CD4-positive, alpha-beta memory T cell (primary cell): ENCODE measurements around the gene ASB13. TPM values are rescaled to one million over a fixed set of nuclear protein-coding genes. Genes with fewer than 3 reads are reported as not detected.

ENCODE experiments used
- CTCF ChIA-PET: fragments of 350-600 bp; sonication (Branson Sonifier 250); formaldehyde crosslinking; loops from one replicate; lab custom pipeline; 2021; ENCODE audit warnings: inconsistent platforms; ENCODE audit not compliant: partially characterized antibody; lab: Charles Lee
- POLR2A ChIA-PET: fragments of 350-600 bp; sonication (Branson Sonifier 250); formaldehyde crosslinking; loops from one replicate; lab custom pipeline; 2021; ENCODE audit not compliant: partially characterized antibody; lab: Charles Lee
- DNase-seq, 5 donors: peaks; one replicate each; pipeline versions ENCODE4 v3.0.0 to v3.0.0-alpha.2; 2020 to 2022; ENCODE audit warnings: mixed read lengths in 1 of 5
- H3K27ac ChIP-seq: one replicate; pipeline ENCODE4 v1.7.0; 2013; ENCODE audit warnings: low read depth, low read length
- H3K27me3 ChIP-seq: 2 replicates; pipeline ENCODE4 v1.7.0; 2013; ENCODE audit warnings: mild to moderate bottlenecking, low read length, moderate library complexity; ENCODE audit not compliant: insufficient read depth
- H3K36me3 ChIP-seq: 2 replicates; pipeline ENCODE4 v1.7.0; 2013; ENCODE audit warnings: mild to moderate bottlenecking, low read length, moderate library complexity; ENCODE audit not compliant: insufficient read depth
- H3K4me1 ChIP-seq: 2 replicates; pipeline ENCODE4 v1.7.0; 2013; ENCODE audit warnings: mild to moderate bottlenecking, low read length, moderate library complexity; ENCODE audit not compliant: insufficient read depth
- H3K4me3 ChIP-seq, 2 donors: one replicate each; pipeline ENCODE4 v1.7.0; 2013; ENCODE audit warnings: low read length in 2 of 2, mild to moderate bottlenecking in 1 of 2
- H3K9me3 ChIP-seq, 2 donors: one replicate each; pipeline ENCODE4 v1.7.0; 2013; ENCODE audit warnings: low read length in 2 of 2, control low read depth in 1 of 2; ENCODE audit not compliant: control insufficient read depth in 1 of 2
- H3K27ac Mint-ChIP-seq, 7 donors: one replicate each; pipeline ENCODE4 v1.8.0; 2020 to 2021; ENCODE audit warnings: mixed read lengths in 7 of 7, mild to moderate bottlenecking in 6 of 7, inconsistent platforms in 3 of 7, moderate library complexity in 3 of 7
- H3K27me3 Mint-ChIP-seq, 2 donors: one replicate each; pipeline ENCODE4 v1.8.0; 2020 to 2021; ENCODE audit warnings: mixed read lengths in 2 of 2
- H3K36me3 Mint-ChIP-seq, 2 donors: one replicate each; pipeline ENCODE4 v1.8.0; 2020 to 2021; ENCODE audit warnings: mixed read lengths in 2 of 2, inconsistent platforms in 1 of 2, mild to moderate bottlenecking in 1 of 2
- H3K4me1 Mint-ChIP-seq, 4 donors: one replicate each; pipeline ENCODE4 v1.8.0; 2020 to 2021; ENCODE audit warnings: mixed read lengths in 4 of 4, mild to moderate bottlenecking in 1 of 4
- H3K4me3 Mint-ChIP-seq, 8 donors: one replicate each; pipeline ENCODE4 v1.8.0; 2020 to 2021; ENCODE audit warnings: mixed read lengths in 8 of 8, mild to moderate bottlenecking in 7 of 8, moderate library complexity in 6 of 8, inconsistent platforms in 3 of 8
- H3K9me3 Mint-ChIP-seq, 8 donors: one replicate each; pipeline ENCODE4 v1.8.0; 2020 to 2021; ENCODE audit warnings: mixed read lengths in 8 of 8, mild to moderate bottlenecking in 5 of 8, inconsistent platforms in 3 of 8, moderate library complexity in 1 of 8
- intact Hi-C: fragments of 100-400 bp; cut with micrococcal nuclease; formaldehyde crosslinking; loops from one replicate; pipeline ENCODE4 v1.15.1; 2023
- polyA plus RNA-seq, 2 donors: library from polyadenylated mRNA; unstranded; fragments of 300-500 nt; fragmentation: Illumina TruSeq; gene quantifications; one replicate each; pipeline ENCODE4 v1.2.3, GENCODE V29; 2021
- total RNA-seq, 2 experiments: library from RNA; stranded (reverse); gene quantifications; one replicate each; pipeline ENCODE4 v1.2.3, GENCODE V29; 2021

ASB13 gene
- total and polyA plus RNA-seq, 4 experiments from 2014 or later: 15.4 to 18.5 (median 16.4) TPM

DNA sequence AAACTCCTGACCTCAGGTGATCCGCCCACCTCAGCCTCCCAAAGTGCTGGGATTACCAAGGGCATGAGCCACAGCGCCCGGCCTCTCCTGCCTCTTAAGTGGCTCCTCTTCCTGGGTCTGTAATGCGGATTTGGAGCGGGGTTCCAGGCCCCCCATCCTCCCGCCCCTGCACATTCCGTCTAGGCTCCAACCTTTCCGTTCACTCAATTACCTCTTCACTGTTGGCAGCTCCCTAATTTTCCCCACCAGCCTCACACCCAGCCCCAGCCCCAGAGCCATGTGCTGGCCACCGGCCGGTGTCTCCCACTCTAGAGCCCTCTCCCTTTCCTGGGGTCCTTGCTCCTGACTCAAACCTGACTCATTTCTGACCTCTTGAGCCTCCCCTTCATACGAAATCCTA, 16.6 kb downstream of the ASB13 start:
- Mint-ChIP-seq H3K27me3 (no peaks in the 10 kb centered on the region), H3K27ac (peak overlapping the region in 1 of 7 donors; percentile 71), H3K36me3 (peaks cover 21 to 24% of the 10 kb centered on the region in 2 donors), H3K9me3 (no peaks in the 10 kb centered on the region), H3K4me1 (peaks cover 0 to 6% (median 0%) of the 10 kb centered on the region in 4 donors), H3K4me3 (no peak overlapping the region)
- intact Hi-C loops: no loop called here
- Histone ChIP-seq H3K4me3 (no peak overlapping the region), H3K9me3 (no peaks in the 10 kb centered on the region), H3K4me1 (no peaks in the 10 kb centered on the region), H3K27ac (no peak overlapping the region), H3K36me3 (peaks cover 4% of the 10 kb centered on the region), H3K27me3 (no peaks in the 10 kb centered on the region)
- ChIA-PET POLR2A (no interaction called here), CTCF (interaction anchor here (1.4 to 1.7 kb wide), 2 partner anchors 20 to 27 kb away, joined by 4 read pairs; no protein-coding TSS in a partner anchor)
- no peak for DNase-seq

DNA sequence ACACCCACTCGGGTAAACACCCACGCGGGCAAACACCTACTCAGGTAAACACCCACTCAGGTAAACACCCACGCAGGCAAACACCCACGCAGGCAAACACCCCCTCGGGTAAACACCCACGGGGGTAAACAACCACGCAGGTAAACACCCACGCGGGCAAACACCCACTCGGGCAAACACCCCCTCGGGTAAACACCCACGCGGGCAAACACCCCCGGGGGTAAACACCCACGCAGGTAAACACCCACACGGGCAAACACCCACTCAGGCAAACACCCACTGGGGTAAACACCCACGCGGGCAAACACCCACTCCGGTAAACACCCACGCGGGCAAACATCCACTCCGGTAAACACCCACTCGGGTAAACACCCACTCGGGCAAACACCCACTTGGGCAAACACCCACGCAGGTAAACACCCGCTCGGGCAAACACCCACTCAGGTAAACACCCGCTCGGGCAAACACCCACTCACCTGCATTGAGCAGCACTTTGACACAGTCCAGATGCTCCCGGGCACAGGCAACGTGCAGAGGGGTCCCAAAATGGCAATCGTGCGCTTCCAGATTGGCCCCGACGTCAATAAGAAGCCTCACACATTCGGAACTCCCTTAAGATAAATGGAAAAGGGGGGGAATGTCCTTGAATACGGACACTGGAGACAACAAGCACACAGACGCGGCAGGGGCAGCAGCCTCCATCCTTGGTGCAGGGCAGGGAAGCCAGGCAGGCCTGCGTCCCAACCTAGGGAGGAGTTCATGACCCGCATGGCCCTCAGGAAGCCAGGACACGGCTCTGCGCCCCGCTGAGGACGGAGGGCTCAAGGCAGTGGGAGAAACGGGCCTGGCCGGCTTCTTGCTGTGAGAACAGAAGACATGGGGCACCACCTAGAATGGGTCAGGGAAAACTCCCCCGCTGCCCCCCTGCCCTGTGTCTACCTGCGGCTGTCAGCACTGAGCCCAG, 17.6 kb downstream of the ASB13 start:
- Mint-ChIP-seq H3K27me3 (no peaks in the 10 kb centered on the region), H3K9me3 (no peaks in the 10 kb centered on the region), H3K4me3 (no peak overlapping the region), H3K27ac (no peak overlapping the region), H3K4me1 (peaks cover 0 to 4% (median 0%) of the 10 kb centered on the region in 4 donors), H3K36me3 (peaks cover 27% of the 10 kb centered on the region in 2 donors)
- no peak for DNase-seq
- H3K9me3 ChIP-seq: no peaks in the 10 kb centered on the region
- intact Hi-C loops: no loop called here
- H3K36me3 ChIP-seq: peaks cover 4% of the 10 kb centered on the region
- no peaks in the 10 kb centered on the region for H3K4me1 ChIP-seq
- H3K27me3 ChIP-seq: no peaks in the 10 kb centered on the region
- no peak overlapping the region for H3K27ac ChIP-seq
- ChIA-PET CTCF (no interaction called here), POLR2A (no interaction called here)
- H3K4me3 ChIP-seq: no peak overlapping the region

DNA sequence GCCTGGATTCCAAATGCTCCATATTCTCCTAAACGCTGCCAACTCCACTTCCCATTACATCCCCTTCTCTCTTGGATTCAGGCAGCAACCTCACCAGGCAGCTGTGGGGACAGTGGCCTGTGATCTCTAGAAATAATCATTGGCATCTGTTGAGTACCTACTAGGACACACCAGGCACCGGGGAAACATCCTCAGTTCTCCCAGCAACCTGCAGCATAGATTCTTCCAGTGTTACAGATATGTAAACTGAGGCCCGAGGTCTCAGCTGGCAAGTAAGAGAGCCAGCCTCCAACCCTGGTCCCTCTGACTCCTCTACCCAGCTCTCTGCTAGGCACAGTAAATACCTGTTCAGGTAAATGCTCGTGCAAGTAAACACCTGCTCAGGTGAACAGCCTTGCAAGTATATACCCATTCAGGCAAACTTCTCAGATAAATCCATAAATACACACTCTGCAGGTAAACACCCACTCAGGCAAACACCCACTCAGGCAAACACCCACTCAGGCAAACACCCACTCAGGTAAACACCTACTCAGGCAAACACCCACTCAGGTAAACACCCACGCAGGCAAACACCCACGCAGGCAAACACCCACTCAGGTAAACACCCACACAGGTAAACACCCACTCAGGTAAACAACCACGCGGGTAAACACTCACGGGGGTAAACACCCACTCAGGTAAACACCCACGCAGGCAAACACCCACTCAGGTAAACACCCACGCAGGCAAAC, 18.7 kb downstream of the ASB13 start:
- POLR2A ChIA-PET: no interaction called here
- H3K4me1 Mint-ChIP-seq: peaks cover 0 to 1% (median 0%) of the 10 kb centered on the region in 4 donors
- peaks cover 4% of the 10 kb centered on the region for H3K36me3 ChIP-seq
- H3K27me3 Mint-ChIP-seq: no peaks in the 10 kb centered on the region
- no peak overlapping the region for H3K4me3 Mint-ChIP-seq
- H3K4me1 ChIP-seq: no peaks in the 10 kb centered on the region
- no peaks in the 10 kb centered on the region for H3K9me3 Mint-ChIP-seq
- H3K27ac ChIP-seq: no peak overlapping the region
- H3K27ac Mint-ChIP-seq: no peak overlapping the region
- DNase-seq: no peak
- no peak overlapping the region for H3K4me3 ChIP-seq
- H3K27me3 ChIP-seq: no peaks in the 10 kb centered on the region
- H3K9me3 ChIP-seq: no peaks in the 10 kb centered on the region
- intact Hi-C loops: no loop called here
- peaks cover 27 to 32% of the 10 kb centered on the region in 2 donors for H3K36me3 Mint-ChIP-seq
- CTCF ChIA-PET: no interaction called here

DNA sequence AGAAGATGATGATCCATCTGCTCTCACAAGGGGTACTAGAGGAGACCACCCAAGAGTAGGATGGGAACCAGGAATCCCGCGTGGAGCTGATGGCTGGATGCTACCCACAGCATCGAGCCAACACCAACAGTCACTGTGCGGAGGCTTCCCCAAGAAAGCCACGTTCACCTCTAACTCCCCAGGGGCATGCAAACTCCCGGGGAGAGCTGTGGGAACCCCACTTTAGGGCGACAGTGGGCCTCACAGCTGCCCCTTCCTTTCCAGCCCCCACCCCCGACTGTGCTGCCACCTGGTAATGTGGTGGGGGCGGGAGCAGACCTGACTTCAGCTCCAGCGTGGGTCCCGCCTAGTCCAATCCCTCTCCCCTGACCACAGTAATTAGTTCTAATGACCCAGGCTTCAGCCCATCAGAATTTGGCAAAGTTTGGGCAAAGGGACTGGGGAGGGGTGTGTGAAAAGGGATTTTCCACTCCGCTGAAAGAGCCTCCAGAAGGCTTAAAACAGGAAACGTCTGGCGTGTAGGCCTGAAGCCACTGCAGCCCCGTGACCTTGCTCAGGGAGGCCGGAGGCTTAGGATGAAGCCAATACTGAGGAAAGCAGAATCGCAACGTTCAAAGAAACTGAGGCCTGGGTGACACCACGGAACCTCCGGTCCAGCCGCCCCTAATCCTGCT, 20.3 kb downstream of the ASB13 start:
- Mint-ChIP-seq H3K36me3 (peaks cover 37 to 39% of the 10 kb centered on the region in 2 donors), H3K4me1 (no peaks in the 10 kb centered on the region), H3K4me3 (no peak overlapping the region), H3K9me3 (no peaks in the 10 kb centered on the region), H3K27ac (no peak overlapping the region), H3K27me3 (no peaks in the 10 kb centered on the region)
- CTCF ChIA-PET: interaction anchor here (0.8 kb wide), 1 partner anchor 14 kb away, joined by 3 read pairs; no protein-coding TSS in a partner anchor
- Histone ChIP-seq H3K4me3 (no peak overlapping the region), H3K36me3 (peaks cover 8% of the 10 kb centered on the region), H3K4me1 (no peaks in the 10 kb centered on the region), H3K27me3 (no peaks in the 10 kb centered on the region), H3K27ac (no peak overlapping the region), H3K9me3 (no peaks in the 10 kb centered on the region)
- POLR2A ChIA-PET: no interaction called here
- no peak for DNase-seq
- intact Hi-C loops: no loop called here

DNA sequence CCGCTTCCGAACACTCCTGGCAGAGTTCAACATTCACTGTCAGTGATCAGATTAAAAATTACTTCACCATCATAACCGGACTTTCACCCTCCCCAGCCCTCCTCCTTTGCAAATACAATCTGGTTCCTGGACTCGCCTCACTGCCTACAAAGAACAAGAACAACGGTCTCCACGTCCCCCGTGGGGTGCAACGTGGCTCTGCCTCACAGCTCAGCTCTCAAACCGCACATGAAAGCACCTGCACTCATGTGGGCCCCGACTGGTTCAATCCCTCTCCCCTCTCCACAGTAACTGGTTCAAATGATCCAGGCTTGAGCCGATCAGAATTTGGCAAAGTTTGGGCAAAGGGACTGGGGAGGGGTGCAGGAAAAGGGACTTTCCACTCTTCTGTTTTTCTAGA, 21.0 kb downstream of the ASB13 start:
- Mint-ChIP-seq H3K27me3 (no peaks in the 10 kb centered on the region), H3K9me3 (no peaks in the 10 kb centered on the region), H3K27ac (peak overlapping the region in 1 of 7 donors; percentile 4), H3K4me3 (no peak overlapping the region), H3K36me3 (peaks cover 40 to 41% of the 10 kb centered on the region in 2 donors), H3K4me1 (no peaks in the 10 kb centered on the region)
- Histone ChIP-seq H3K27ac (no peak overlapping the region), H3K4me3 (no peak overlapping the region), H3K4me1 (no peaks in the 10 kb centered on the region), H3K36me3 (peaks cover 8% of the 10 kb centered on the region), H3K27me3 (no peaks in the 10 kb centered on the region), H3K9me3 (no peaks in the 10 kb centered on the region)
- ChIA-PET POLR2A (no interaction called here), CTCF (interaction anchor here (1.4 to 2.2 kb wide), 2 partner anchors 16 to 23 kb away, joined by 4 to 14 read pairs; no protein-coding TSS in a partner anchor)
- intact Hi-C loops: no loop called here
- DNase-seq: no peak

DNA sequence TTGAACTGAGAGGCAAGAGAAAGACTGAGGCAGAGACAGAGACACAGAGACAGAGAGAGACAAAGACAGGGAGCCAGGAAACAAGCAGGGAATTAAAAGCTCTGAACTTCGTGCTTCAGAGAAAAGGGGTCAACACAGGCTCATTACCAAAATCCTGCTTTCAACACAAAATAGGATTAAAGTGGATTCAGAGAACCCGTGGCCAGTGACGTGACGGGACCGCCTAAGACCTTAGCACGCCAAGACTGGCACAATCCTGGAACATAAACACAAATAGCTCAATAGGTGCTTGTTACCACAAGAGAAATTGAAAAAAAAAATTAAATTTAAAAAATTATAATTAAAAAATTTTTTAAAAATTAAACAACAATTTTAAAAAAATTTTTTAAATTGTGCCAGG, 21.5 kb downstream of the ASB13 start:
- H3K27me3 ChIP-seq: no peaks in the 10 kb centered on the region
- no peaks in the 10 kb centered on the region for H3K9me3 ChIP-seq
- no peak overlapping the region for H3K27ac ChIP-seq
- Mint-ChIP-seq H3K4me1 (no peaks in the 10 kb centered on the region), H3K27ac (peak overlapping the region in 2 of 7 donors; percentile 24 to 76), H3K9me3 (no peaks in the 10 kb centered on the region), H3K27me3 (no peaks in the 10 kb centered on the region), H3K4me3 (no peak overlapping the region), H3K36me3 (peaks cover 41% of the 10 kb centered on the region in 2 donors)
- POLR2A ChIA-PET: no interaction called here
- H3K4me1 ChIP-seq: no peaks in the 10 kb centered on the region
- intact Hi-C loops: no loop called here
- CTCF ChIA-PET: interaction anchor here (1.4 to 2.2 kb wide), 2 partner anchors 15 to 22 kb away, joined by 4 to 14 read pairs; no protein-coding TSS in a partner anchor
- H3K4me3 ChIP-seq: no peak overlapping the region
- DNase-seq: no peak
- peaks cover 8% of the 10 kb centered on the region for H3K36me3 ChIP-seq
